ENCODE results near the gene CELF2.

The CELF2 gene

GRCh38 chr10:11080564-11080984 lies 62.9 kb downstream of the CELF2 start:
- TF ChIP-seq CTCF (IDR thresholded peaks at IDR 0.05; ENCODE audit: low read length, missing control alignments) = no peak
- H3K4me3 ChIP-seq (replicated peaks; ENCODE audit: low read depth, low read length) = no peak overlapping the region
- DNase-seq (ENCODE audit: low read depth) = no peak

GRCh38 chr10:11081408-11081807 lies 63.7 kb downstream of the CELF2 start:
- no peak for DNase-seq (ENCODE audit: low read depth)

GRCh38 chr10:11082526-11082925 lies 64.9 kb downstream of the CELF2 start:
- no peak for TF ChIP-seq CTCF (IDR thresholded peaks at IDR 0.05; ENCODE audit: low read length, missing control alignments)
- DNase-seq (ENCODE audit: low read depth) = no peak
- H3K4me3 ChIP-seq (replicated peaks; ENCODE audit: low read depth, low read length) = no peak overlapping the region

More at GRCh38 chr10:11081408-11081807, 63.7 kb downstream of the CELF2 start:
- no peak for TF ChIP-seq CTCF (IDR thresholded peaks at IDR 0.05; ENCODE audit: low read length, missing control alignments)
- no peak overlapping the region for H3K4me3 ChIP-seq (replicated peaks; ENCODE audit: low read depth, low read length)

GRCh38 chr10:11083051-11083450 lies 65.4 kb downstream of the CELF2 start:
- no peak overlapping the region for H3K4me3 ChIP-seq (replicated peaks; ENCODE audit: low read depth, low read length)
- no peak for DNase-seq (ENCODE audit: low read depth)
- TF ChIP-seq CTCF (IDR thresholded peaks at IDR 0.05; ENCODE audit: low read length, missing control alignments) = no peak

GRCh38 chr10:11085545-11085944 lies 67.9 kb downstream of the CELF2 start:
- DNase-seq (ENCODE audit: low read depth) = no peak
- H3K4me3 ChIP-seq (replicated peaks; ENCODE audit: low read depth, low read length) = no peak overlapping the region
- no peak for TF ChIP-seq CTCF (IDR thresholded peaks at IDR 0.05; ENCODE audit: low read length, missing control alignments)

- no peak for DNase-seq (ENCODE audit: low read depth)
- H3K4me3 ChIP-seq (replicated peaks; ENCODE audit: low read depth, low read length) = no peak overlapping the region
- TF ChIP-seq CTCF (IDR thresholded peaks at IDR 0.05; ENCODE audit: low read length, missing control alignments) = no peak
Measured at GRCh38 chr10:11086177-11086840, 68.6 kb downstream of the CELF2 start.

- no peak for TF ChIP-seq CTCF (IDR thresholded peaks at IDR 0.05; ENCODE audit: low read length, missing control alignments)
- H3K4me3 ChIP-seq (replicated peaks; ENCODE audit: low read depth, low read length) = no peak overlapping the region
Measured at GRCh38 chr10:11087372-11087771, 69.7 kb downstream of the CELF2 start.

More at GRCh38 chr10:11087372-11087771, 69.7 kb downstream of the CELF2 start:
- DNase-seq (ENCODE audit: low read depth) = no peak
